Peyer's patch (tissue), 4 donors: Measurements from ENCODE around the gene ABCD3.

ENCODE experiments used
- CTCF ChIP-seq, 6 experiments: fragments of 450-650 bp in 4 of 6; fragments of 200-600 bp in 2 of 6; sonication (generic) in 1 of 6; IDR thresholded peaks; one replicate each; pipeline ENCODE4 v1.5.1; 2017 to 2019; ENCODE audit warnings: antibody characterized with exemption in 6 of 6, mild to moderate bottlenecking in 3 of 6, moderate library complexity in 1 of 6
- POLR2A ChIP-seq, 2 donors: fragments of 450-650 bp; IDR thresholded peaks; one replicate each; pipeline ENCODE4 v1.5.1; 2017; ENCODE audit warnings: antibody characterized with exemption in 2 of 2, mild to moderate bottlenecking in 2 of 2, moderate library complexity in 2 of 2

GRCh38 chr1:94434365-94435045 is 16.3 kb downstream of the ABCD3 start:
- no peak for TF ChIP-seq CTCF (IDR thresholded peaks at IDR 0.05)
- TF ChIP-seq POLR2A (IDR thresholded peaks at IDR 0.05), result no peak
